ENCODE results near the gene PNMT. TPM values are rescaled to one million over a fixed set of nuclear protein-coding genes. Genes with fewer than 3 reads are reported as not detected.

The PNMT gene
- total and polyA plus RNA-seq, 2 of the 4 experiments (the other 2 are of a cell fraction): not detected

- Histone ChIP-seq H2AK5ac (ENCODE audit: low read depth, low read length) (peak overlapping the region; percentile 42; the same call in 1 of the 2 replicates), H2AK9ac (replicated peaks; ENCODE audit: low read depth, low read length, poor library complexity) (peak overlapping the region; percentile 83), H3K56ac (ENCODE audit: extremely low read depth, insufficient read depth, low read length) (no peak overlapping the region), H4K20me1 (ENCODE audit: insufficient read depth, low read length) (no peaks in the 10 kb centered on the region), H3K4me1 (ENCODE audit: control insufficient read depth, insufficient read depth, low read length) (peaks cover 9% of the 10 kb centered on the region), H3K36me3 (ENCODE audit: control insufficient read depth, insufficient read depth, low read length) (peaks cover 4% of the 10 kb centered on the region; the same call in 1 of the 2 replicates), H3K4me2 (ENCODE audit: low read depth, low read length) (peak overlapping the region; percentile 95), H3K23ac (ENCODE audit: low read depth, low read length) (peak overlapping the region; percentile 66; the same call in 1 of the 2 replicates), H3K9me3 (ENCODE audit: control insufficient read depth, insufficient read depth, low read length) (no peaks in the 10 kb centered on the region), H4K91ac (ENCODE audit: insufficient read depth, low read depth, low read length) (peak overlapping the region; percentile 46; the same call in 1 of the 2 replicates), H3K14ac (replicated peaks; ENCODE audit: low read depth, low read length) (peak overlapping the region; percentile 78), H4K8ac (ENCODE audit: low read depth in 2 of 2, low read length in 2 of 2) (peak overlapping the region; percentile 98 to 99), H3K4me3 (ENCODE audit: insufficient read depth, low read depth, low read length) (peak overlapping the region; percentile 81; the same call in 1 of the 2 replicates), H4K5ac (ENCODE audit: low read depth, low read length) (peak overlapping the region; percentile 98), H2BK120ac (ENCODE audit: low read depth, low read length) (no peak overlapping the region), H2BK20ac (ENCODE audit: low read depth, low read length) (no peak overlapping the region), H3K27me3 (ENCODE audit: control insufficient read depth, insufficient read depth, low read length) (no peaks in the 10 kb centered on the region), H2AFZ (replicated peaks; ENCODE audit: low read length, poor library complexity) (peak overlapping the region; percentile 87), H3K9me1 (ENCODE audit: insufficient read depth, low read length) (peaks cover 8% of the 10 kb centered on the region), H3K4ac (ENCODE audit: low read depth, low read length) (peak overlapping the region; percentile 93), H3K9ac (ENCODE audit: low read depth, low read length) (peak overlapping the region; percentile 87), H2BK5ac (ENCODE audit: low read depth, low read length, poor library complexity, severe bottlenecking) (no peak overlapping the region), H3K18ac (ENCODE audit: low read depth, low read length) (no peak overlapping the region), H2BK15ac (ENCODE audit: low read depth, low read length) (no peak overlapping the region), H3K27ac (ENCODE audit: insufficient read depth, low read length) (no peak overlapping the region), H3K79me1 (ENCODE audit: low read depth in 1 of 2, low read length in 2 of 2) (peaks cover 8 to 16% of the 10 kb centered on the region in 2 experiments)
- in situ Hi-C loops (cut with MboI; ENCODE audit: low sequenced_read_pairs) (no loop called here), dilution Hi-C loops (cut with HindIII; ENCODE audit: low sequenced_read_pairs, unreplicated experiment) (no loop called here), intact Hi-C loops (cut with micrococcal nuclease) (no loop called here)
- ChIA-PET CTCF (interaction anchor here (2.3 kb wide), 1 partner anchor 11 kb away, joined by 7 read pairs; the partner anchor contains the start of gene ERBB2), POLR2A (ENCODE audit: unreplicated experiment) (no interaction called here)
- no peak for TF ChIP-seq NFE2L2 (IDR thresholded peaks at IDR 0.05; ENCODE audit: low read depth, low read length)
- TF ChIP-seq CTCF (conservative IDR thresholded peaks at IDR 0.05; ENCODE audit: low read depth, low read length): no peak
- TF ChIP-seq BHLHE40 (IDR thresholded peaks at IDR 0.05; ENCODE audit: low read depth, low read length): no peak
- TF ChIP-seq RFX5 (IDR thresholded peaks at IDR 0.05; ENCODE audit: low read depth, low read length): no peak
- TF ChIP-seq FOS (IDR thresholded peaks at IDR 0.05; ENCODE audit: low read depth, low read length): no peak
- no peak for TF ChIP-seq CHD1 (IDR thresholded peaks at IDR 0.05; ENCODE audit: low read depth, low read length)
- TF ChIP-seq SMC3 (IDR thresholded peaks at IDR 0.05; ENCODE audit: low read depth, low read length): no peak
- TF ChIP-seq MAFK (IDR thresholded peaks at IDR 0.05; ENCODE audit: low read depth, low read length): no peak
- no peak for TF ChIP-seq RCOR1 (IDR thresholded peaks at IDR 0.05; ENCODE audit: insufficient replicate concordance, low read length)
- no peak for TF ChIP-seq CEBPB (IDR thresholded peaks at IDR 0.05; ENCODE audit: low read depth, low read length)
- no peak for TF ChIP-seq ELK1 (IDR thresholded peaks at IDR 0.05; ENCODE audit: borderline replicate concordance, low read depth, low read length)
- TF ChIP-seq POLR2A (IDR thresholded peaks at IDR 0.05; ENCODE audit: low read depth, low read length): no peak
- no peak for TF ChIP-seq RAD21 (IDR thresholded peaks at IDR 0.05; ENCODE audit: low read length)
- TF ChIP-seq MAZ (IDR thresholded peaks at IDR 0.05; ENCODE audit: borderline replicate concordance, low read depth, low read length): no peak
- no peak for TF ChIP-seq USF2 (IDR thresholded peaks at IDR 0.05; ENCODE audit: low read depth, low read length)
- TF ChIP-seq MXI1 (IDR thresholded peaks at IDR 0.05; ENCODE audit: borderline replicate concordance, low read depth, low read length): no peak
- no CpG with 5 or more reads among the region's 3 CpGs for WGBS, 2 experiments (ENCODE audit: extremely low coverage in 2 of 2, insufficient read length in 1 of 2)
- BruUV-seq (replicated peaks): no TSS peak
- no peak for ATAC-seq (ENCODE audit: low read depth)
- no peak for DNase-seq
These were observed 20.7 kb downstream of the PNMT start for GRCh38 chr17:39688945-39689344.

Measured in IMR-90 (cell line).